Spleen (tissue), 11 donors: ENCODE results near the gene STK39. TPM values are rescaled to one million over a fixed set of nuclear protein-coding genes. Genes with fewer than 3 reads are reported as not detected.

ENCODE experiments used
- DNase-seq: peaks from one replicate; pipeline ENCODE4 v3.0.0-alpha.2; 2020
- H3K27ac ChIP-seq, 8 donors: fragments of 200-600 bp; sonication (generic) in 7 of 8; 1 replicate in 4 of 8; 2 replicates in 4 of 8; pipeline versions ENCODE4 v1.5.0 to v1.8.0; 2016 to 2021; ENCODE audit warnings: inconsistent platforms in 4 of 8, mild to moderate bottlenecking in 4 of 8, moderate library complexity in 1 of 8
- H3K27me3 ChIP-seq, 7 donors: fragments of 200-600 bp; sonication (generic) in 6 of 7; replicated peaks in 1 of 7; 1 replicate in 4 of 7; 2 replicates in 3 of 7; pipeline versions ENCODE4 v1.5.0 to v1.8.0; 2016 to 2021; ENCODE audit warnings: inconsistent platforms in 3 of 7, mild to moderate bottlenecking in 1 of 7
- H3K36me3 ChIP-seq, 6 donors: fragments of 200-600 bp; sonication (generic) in 5 of 6; 1 replicate in 4 of 6; 2 replicates in 2 of 6; pipeline versions ENCODE4 v1.5.0 to v1.8.0; 2016 to 2021; ENCODE audit warnings: inconsistent platforms in 2 of 6
- H3K4me1 ChIP-seq, 6 donors: fragments of 200-600 bp; sonication (generic) in 5 of 6; 1 replicate in 3 of 6; 2 replicates in 3 of 6; pipeline versions ENCODE4 v1.5.0 to v1.8.0; 2016 to 2021; ENCODE audit warnings: inconsistent platforms in 3 of 6
- H3K4me3 ChIP-seq, 8 donors: fragments of 200-600 bp; sonication (generic) in 7 of 8; 1 replicate in 4 of 8; 2 replicates in 4 of 8; pipeline versions ENCODE4 v1.5.0 to v1.8.0; 2016 to 2021; ENCODE audit warnings: inconsistent platforms in 4 of 8, mild to moderate bottlenecking in 4 of 8, moderate library complexity in 2 of 8
- H3K9me3 ChIP-seq, 8 donors: fragments of 200-600 bp; sonication (generic) in 7 of 8; 1 replicate in 4 of 8; 2 replicates in 4 of 8; pipeline versions ENCODE4 v1.5.0 to v1.8.0; 2016 to 2021; ENCODE audit warnings: inconsistent platforms in 4 of 8
- CTCF ChIP-seq, 11 experiments: fragments of 200-600 bp in 7 of 11; fragments of 450-650 bp in 4 of 11; sonication (generic) in 4 of 11; IDR thresholded peaks in 8 of 11; conservative IDR thresholded peaks in 3 of 11; 1 replicate in 7 of 11; 2 replicates in 4 of 11; pipeline versions ENCODE4 v1.4.0 to v1.8.0; 2016 to 2021; ENCODE audit warnings: antibody characterized with exemption in 11 of 11, inconsistent platforms in 4 of 11, mild to moderate bottlenecking in 1 of 11
- POLR2A ChIP-seq, 3 donors: fragments of 450-650 bp; IDR thresholded peaks; one replicate each; pipeline ENCODE4 v1.5.1; 2017; ENCODE audit warnings: antibody characterized with exemption in 3 of 3, mild to moderate bottlenecking in 1 of 3
- POLR2AphosphoS5 ChIP-seq, 3 donors: sonication (generic); formaldehyde crosslinking; IDR thresholded peaks; one replicate each; pipeline ENCODE4 v1.5.1; 2017; ENCODE audit warnings: antibody characterized with exemption in 3 of 3
- WGBS, 5 donors: extraction: QIAGEN DNeasy Blood & Tissue Kit in 3 of 5; methylation state at CpG; one replicate each; pipeline versions ENCODE4 v1.1.5 to v1.1.7; 2013 to 2018; 5-methylcytosine and 5-hydroxymethylcytosine counted together
- intact Hi-C: fragments of 100-400 bp; cut with DNase I; formaldehyde crosslinking; loops from one replicate; pipeline ENCODE4 v1.15.0; 2023; ENCODE audit warnings: low total_unique reads
- polyA plus RNA-seq, 3 donors: library from polyadenylated mRNA; stranded (reverse); fragments of 200-250 nt; gene quantifications; one replicate each; pipeline ENCODE4 v1.2.1, GENCODE V29; 2013
- total RNA-seq, 7 donors: library from RNA; depleted of rRNA in 3 of 7; stranded (reverse); fragments of >200 nt in 3 of 7; fragmentation: NEBNext Ultra II Directional in 4 of 7; extraction: Animal tissue kit (Norgen Biotek cat#: 25700) in 4 of 7; gene quantifications; one replicate each; pipeline versions ENCODE4 v1.1.0 to v1.2.1, GENCODE V29; 2016 to 2021
- donor health status: healthy with polysubstance abuse.
- donor health status: DM: no; HTN: no; CAD: no; lungs with moderate emphysema.
- donor health status: DM: no; HTN: no; CAD: no.
- donor health status: Bipolar disorder and iron deficiency.
- donor health status: healthy.
- donor health status: DM: no; HTN: no; CAD: no.
- donor health status: DM: yes; HTN: yes; CAD: no.

STK39 gene
- total and polyA plus RNA-seq, 10 donors, result 8.6 to 17.8 (median 11.0) TPM

- H3K4me1 ChIP-seq, result peaks cover 0 to 36% (median 0%) of the 10 kb centered on the region in 6 donors
- H3K27ac ChIP-seq, result no peak overlapping the region
- intact Hi-C loops, result no loop called here
- no peak overlapping the region for H3K4me3 ChIP-seq
- H3K36me3 ChIP-seq, result no peaks in the 10 kb centered on the region
- WGBS, 5 donors, result 87 to 96% (median 94%) methylated on average over 3 of the region's 3 CpGs
- TF ChIP-seq CTCF (IDR thresholded peaks at IDR 0.05 in 8 of 11, conservative IDR thresholded peaks at IDR 0.05 in 3 of 11) (no peak), POLR2AphosphoS5 (IDR thresholded peaks at IDR 0.05) (no peak), POLR2A (IDR thresholded peaks at IDR 0.05) (no peak)
- no peak for DNase-seq
- no peaks in the 10 kb centered on the region for H3K9me3 ChIP-seq
- H3K27me3 ChIP-seq, result no peaks in the 10 kb centered on the region
Observed at GRCh38 chr2:168222088-168222487, 25.3 kb downstream of the STK39 start.

GRCh38 chr2:168220965-168221819 lies 26.2 kb downstream of the STK39 start:
- no peak for DNase-seq
- Histone ChIP-seq H3K27ac (no peak overlapping the region), H3K4me3 (no peak overlapping the region), H3K27me3 (no peaks in the 10 kb centered on the region), H3K9me3 (no peaks in the 10 kb centered on the region), H3K36me3 (no peaks in the 10 kb centered on the region), H3K4me1 (peaks cover 0 to 35% (median 0%) of the 10 kb centered on the region in 6 donors)
- intact Hi-C loops, result no loop called here
- 78 to 85% (median 79%) methylated on average over 11 of the region's 11 CpGs for WGBS, 5 donors
- TF ChIP-seq CTCF (IDR thresholded peaks at IDR 0.05 in 8 of 11, conservative IDR thresholded peaks at IDR 0.05 in 3 of 11) (no peak), POLR2AphosphoS5 (IDR thresholded peaks at IDR 0.05) (no peak), POLR2A (IDR thresholded peaks at IDR 0.05) (no peak)

GRCh38 chr2:168217920-168218319 lies 29.5 kb downstream of the STK39 start:
- no peak overlapping the region for H3K4me3 ChIP-seq
- intact Hi-C loops, result no loop called here
- no peaks in the 10 kb centered on the region for H3K27me3 ChIP-seq
- H3K9me3 ChIP-seq, result no peaks in the 10 kb centered on the region
- TF ChIP-seq CTCF (IDR thresholded peaks at IDR 0.05 in 8 of 11, conservative IDR thresholded peaks at IDR 0.05 in 3 of 11), result no peak
- no peak for TF ChIP-seq POLR2AphosphoS5 (IDR thresholded peaks at IDR 0.05)
- no peak for TF ChIP-seq POLR2A (IDR thresholded peaks at IDR 0.05)
- DNase-seq, result no peak
- no peaks in the 10 kb centered on the region for H3K36me3 ChIP-seq
- 79 to 94% (median 84%) methylated on average over 2 of the region's 2 CpGs for WGBS, 5 donors
- H3K27ac ChIP-seq, result no peak overlapping the region
- H3K4me1 ChIP-seq, result peaks cover 0 to 13% (median 0%) of the 10 kb centered on the region in 6 donors

- H3K36me3 ChIP-seq, result no peaks in the 10 kb centered on the region
- peaks cover 0 to 15% (median 9%) of the 10 kb centered on the region in 6 donors for H3K4me1 ChIP-seq
- no peak for DNase-seq
- intact Hi-C loops, result no loop called here
- H3K4me3 ChIP-seq, result no peak overlapping the region
- H3K9me3 ChIP-seq, result no peaks in the 10 kb centered on the region
- no peak overlapping the region for H3K27ac ChIP-seq
- H3K27me3 ChIP-seq, result no peaks in the 10 kb centered on the region
- 94 to 98% (median 96%) methylated on average over 12 of the region's 12 CpGs for WGBS, 5 donors
- TF ChIP-seq POLR2AphosphoS5 (IDR thresholded peaks at IDR 0.05) (no peak), POLR2A (IDR thresholded peaks at IDR 0.05) (no peak), CTCF (IDR thresholded peaks at IDR 0.05 in 8 of 11, conservative IDR thresholded peaks at IDR 0.05 in 3 of 11) (no peak)
Observed at GRCh38 chr2:168216351-168217005, 30.9 kb downstream of the STK39 start.
